ENCODE measurements around the gene DNAH2.

The DNAH2 gene, protein sequence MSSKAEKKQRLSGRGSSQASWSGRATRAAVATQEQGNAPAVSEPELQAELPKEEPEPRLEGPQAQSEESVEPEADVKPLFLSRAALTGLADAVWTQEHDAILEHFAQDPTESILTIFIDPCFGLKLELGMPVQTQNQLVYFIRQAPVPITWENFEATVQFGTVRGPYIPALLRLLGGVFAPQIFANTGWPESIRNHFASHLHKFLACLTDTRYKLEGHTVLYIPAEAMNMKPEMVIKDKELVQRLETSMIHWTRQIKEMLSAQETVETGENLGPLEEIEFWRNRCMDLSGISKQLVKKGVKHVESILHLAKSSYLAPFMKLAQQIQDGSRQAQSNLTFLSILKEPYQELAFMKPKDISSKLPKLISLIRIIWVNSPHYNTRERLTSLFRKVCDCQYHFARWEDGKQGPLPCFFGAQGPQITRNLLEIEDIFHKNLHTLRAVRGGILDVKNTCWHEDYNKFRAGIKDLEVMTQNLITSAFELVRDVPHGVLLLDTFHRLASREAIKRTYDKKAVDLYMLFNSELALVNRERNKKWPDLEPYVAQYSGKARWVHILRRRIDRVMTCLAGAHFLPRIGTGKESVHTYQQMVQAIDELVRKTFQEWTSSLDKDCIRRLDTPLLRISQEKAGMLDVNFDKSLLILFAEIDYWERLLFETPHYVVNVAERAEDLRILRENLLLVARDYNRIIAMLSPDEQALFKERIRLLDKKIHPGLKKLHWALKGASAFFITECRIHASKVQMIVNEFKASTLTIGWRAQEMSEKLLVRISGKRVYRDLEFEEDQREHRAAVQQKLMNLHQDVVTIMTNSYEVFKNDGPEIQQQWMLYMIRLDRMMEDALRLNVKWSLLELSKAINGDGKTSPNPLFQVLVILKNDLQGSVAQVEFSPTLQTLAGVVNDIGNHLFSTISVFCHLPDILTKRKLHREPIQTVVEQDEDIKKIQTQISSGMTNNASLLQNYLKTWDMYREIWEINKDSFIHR (N-terminal part only)

DNA sequence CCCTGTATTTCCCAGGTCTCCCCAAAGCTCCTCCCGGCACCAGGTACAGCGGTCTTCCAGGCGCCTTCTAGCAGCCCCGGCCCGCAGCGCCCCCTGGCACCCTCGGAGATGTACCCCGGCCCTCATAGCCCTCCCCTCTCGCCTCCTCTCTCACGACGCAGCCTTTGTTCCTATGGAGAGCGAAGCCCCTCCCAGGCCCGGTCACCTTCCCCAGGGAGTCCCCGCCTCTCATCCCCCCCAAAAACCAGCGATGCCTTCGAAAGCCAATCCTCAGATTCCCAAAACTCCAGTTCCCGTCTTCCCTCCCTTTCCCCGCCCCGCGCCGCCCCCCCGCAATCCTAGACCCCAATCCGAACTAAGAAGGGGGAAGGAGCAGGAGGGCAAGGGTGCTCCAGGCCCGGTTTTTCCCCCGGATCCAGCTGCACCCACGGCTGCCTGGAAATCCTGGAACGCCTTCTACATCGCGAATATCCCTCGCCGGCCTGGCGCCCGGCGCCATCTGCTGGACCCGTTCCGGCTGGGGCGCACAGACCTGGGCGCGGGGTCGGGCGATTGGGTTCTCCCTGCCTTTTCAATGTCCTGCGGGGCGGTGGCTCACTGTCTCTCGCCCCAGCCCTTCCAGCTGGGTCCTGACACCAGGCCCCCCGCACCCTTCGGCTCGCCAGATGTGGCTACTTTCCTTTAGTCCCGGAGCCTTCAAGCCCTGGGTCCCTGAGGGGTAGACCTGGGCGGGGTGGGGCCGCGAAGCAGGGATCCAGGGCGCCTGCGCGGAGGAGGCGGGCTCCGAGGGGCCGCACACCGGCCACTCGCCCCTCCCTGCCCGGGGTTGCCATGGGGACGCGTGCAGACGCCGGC is at the start of gene DNAH2:
Gene DNAH2, plus strand, starts transcription at position 844 of the 855 bp plus-strand sequence. CDS start 1,991 bp downstream, outside the sequence.
- TF ChIP-seq, protein P1, sequence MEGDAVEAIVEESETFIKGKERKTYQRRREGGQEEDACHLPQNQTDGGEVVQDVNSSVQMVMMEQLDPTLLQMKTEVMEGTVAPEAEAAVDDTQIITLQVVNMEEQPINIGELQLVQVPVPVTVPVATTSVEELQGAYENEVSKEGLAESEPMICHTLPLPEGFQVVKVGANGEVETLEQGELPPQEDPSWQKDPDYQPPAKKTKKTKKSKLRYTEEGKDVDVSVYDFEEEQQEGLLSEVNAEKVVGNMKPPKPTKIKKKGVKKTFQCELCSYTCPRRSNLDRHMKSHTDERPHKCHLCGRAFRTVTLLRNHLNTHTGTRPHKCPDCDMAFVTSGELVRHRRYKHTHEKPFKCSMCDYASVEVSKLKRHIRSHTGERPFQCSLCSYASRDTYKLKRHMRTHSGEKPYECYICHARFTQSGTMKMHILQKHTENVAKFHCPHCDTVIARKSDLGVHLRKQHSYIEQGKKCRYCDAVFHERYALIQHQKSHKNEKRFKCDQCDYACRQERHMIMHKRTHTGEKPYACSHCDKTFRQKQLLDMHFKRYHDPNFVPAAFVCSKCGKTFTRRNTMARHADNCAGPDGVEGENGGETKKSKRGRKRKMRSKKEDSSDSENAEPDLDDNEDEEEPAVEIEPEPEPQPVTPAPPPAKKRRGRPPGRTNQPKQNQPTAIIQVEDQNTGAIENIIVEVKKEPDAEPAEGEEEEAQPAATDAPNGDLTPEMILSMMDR (IDR thresholded peaks at IDR 0.05; ENCODE audit: low read depth, low read length) = peak; percentile 39
- peak within 1 kb of the TSS; percentile 66 for H3K4me3 ChIP-seq (ENCODE audit: low read depth, low read length)

DNA sequence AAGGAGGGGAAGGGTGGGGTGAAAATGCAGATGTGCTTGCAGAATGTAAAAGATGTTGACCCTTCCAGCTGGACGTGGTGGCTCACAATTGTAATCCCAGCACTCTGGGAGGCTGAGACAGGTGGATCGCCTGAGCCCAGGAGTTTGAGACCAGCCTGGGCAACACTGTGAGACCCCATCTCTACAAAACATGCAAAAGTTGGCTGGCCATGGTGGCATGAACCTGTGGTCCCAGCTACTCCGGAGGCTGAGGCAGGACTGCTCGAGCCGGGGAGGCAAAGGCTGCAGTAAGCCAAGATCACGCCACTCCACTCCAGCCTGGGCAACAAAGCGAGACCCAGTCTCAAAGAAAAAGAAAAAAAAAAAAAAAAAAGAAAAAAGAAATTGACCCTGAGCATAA is 49.1 kb upstream of the DNAH2 start:
- TF ChIP-seq, protein P1 (IDR thresholded peaks at IDR 0.05; ENCODE audit: low read depth, low read length) = no peak
- no peak overlapping the region for H3K4me3 ChIP-seq (ENCODE audit: low read depth, low read length)

DNA sequence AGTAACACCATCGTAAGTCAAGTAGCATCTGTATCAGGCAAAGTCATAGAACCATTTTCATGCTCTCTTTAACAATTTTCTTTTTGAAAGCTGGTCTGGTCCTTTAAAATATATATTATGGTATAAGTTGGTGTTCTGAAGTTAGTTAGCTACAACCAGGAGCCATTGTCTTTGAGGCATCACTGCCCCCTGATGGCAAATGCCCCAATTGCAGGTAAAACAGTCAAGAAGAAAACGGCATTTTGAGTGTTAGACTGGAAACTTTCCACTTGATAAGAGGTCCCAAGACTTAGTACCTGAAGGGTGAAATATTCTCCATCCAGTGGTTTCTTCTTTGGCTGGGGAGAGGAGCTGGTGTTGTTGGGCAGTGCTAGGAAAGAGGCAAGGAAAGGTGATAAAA is 44.3 kb upstream of the DNAH2 start:
- TF ChIP-seq, protein P1 (IDR thresholded peaks at IDR 0.05; ENCODE audit: low read depth, low read length) = peak; percentile 27; the same call in 1 of the 2 replicates
- no peak overlapping the region for H3K4me3 ChIP-seq (ENCODE audit: low read depth, low read length)

DNA sequence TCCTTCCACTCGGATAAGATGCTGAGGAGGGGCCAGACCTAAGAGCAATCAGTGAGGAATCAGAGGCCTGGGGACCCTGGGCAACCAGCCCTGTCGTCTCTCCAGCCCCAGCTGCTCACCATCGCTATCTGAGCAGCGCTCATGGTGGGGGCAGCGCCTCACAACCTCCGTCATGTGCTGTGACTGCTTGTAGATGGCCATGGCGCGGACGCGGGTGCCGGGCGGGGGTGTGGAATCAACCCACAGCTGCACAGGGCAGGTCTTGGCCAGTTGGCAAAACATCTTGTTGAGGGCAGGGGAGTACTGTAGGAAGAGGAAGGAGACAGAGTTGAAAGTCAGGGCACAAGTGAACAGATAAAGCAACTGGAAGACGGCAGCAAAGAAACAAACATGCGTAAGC is 42.6 kb upstream of the DNAH2 start:
- no peak overlapping the region for H3K4me3 ChIP-seq (ENCODE audit: low read depth, low read length)
- TF ChIP-seq, protein P1 (IDR thresholded peaks at IDR 0.05; ENCODE audit: low read depth, low read length) = no peak

DNA sequence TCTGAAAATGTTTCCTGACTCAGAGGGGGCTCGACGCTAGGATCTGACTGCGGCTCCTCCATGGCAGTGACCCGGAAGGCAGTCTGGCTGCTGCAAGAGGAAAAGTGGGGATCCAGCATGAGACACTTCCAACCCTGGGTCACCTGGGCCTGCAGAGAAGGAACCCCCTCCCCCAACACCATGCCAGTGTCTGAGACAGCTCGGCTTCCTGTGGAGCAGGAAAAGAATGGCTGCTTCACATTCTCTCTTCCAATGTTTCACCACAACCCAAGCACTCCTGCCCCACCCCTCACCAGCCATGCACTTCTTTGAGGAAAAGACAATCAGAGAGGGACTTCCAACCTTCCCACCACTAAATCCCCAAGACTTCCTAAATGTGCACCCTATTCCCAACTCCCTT is 41.0 kb upstream of the DNAH2 start:
- TF ChIP-seq, protein P1 (IDR thresholded peaks at IDR 0.05; ENCODE audit: low read depth, low read length) = no peak
- no peak overlapping the region for H3K4me3 ChIP-seq (ENCODE audit: low read depth, low read length)

DNA sequence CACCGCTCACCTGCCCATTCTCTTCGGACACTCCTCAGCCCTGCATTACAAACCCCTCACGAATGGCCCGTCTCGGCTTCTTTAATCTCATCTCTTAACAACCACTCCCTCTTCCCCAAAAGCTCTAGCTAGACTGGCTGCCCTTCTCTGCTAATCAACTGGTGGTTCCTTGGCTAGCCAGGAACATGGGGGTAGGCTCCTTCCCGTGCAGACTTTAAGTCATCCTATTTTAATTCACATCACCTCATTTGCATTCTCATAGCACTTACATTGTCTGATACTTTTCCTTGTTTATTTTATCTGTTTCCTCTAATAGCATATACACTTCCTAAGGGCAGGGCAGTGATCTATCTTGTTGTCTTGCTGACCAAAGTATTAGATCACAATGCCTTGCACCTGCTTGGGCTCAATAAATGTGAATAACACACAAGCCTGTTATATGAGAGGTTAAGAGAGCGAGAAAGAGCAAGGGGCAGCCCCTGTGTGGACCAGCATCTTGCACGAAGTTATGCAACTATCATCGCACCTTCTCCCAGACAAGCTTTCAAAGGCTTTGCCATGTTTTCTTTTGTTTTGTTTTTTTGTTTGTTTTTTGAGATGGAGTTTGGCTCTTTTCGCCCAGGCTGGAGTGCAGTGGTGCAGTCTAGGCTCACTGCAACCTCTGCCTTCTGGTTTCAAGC is 40.0 kb upstream of the DNAH2 start:
- H3K4me3 ChIP-seq (ENCODE audit: low read depth, low read length) = no peak overlapping the region
- TF ChIP-seq, protein P1 (IDR thresholded peaks at IDR 0.05; ENCODE audit: low read depth, low read length) = no peak
